Measurements from ENCODE around the gene CHRNB4. TPM values are rescaled to one million over a fixed set of nuclear protein-coding genes. Genes with fewer than 3 reads are reported as not detected.

The CHRNB4 gene
- total RNA-seq, 4 donors from 2014 or later = not detected

DNA sequence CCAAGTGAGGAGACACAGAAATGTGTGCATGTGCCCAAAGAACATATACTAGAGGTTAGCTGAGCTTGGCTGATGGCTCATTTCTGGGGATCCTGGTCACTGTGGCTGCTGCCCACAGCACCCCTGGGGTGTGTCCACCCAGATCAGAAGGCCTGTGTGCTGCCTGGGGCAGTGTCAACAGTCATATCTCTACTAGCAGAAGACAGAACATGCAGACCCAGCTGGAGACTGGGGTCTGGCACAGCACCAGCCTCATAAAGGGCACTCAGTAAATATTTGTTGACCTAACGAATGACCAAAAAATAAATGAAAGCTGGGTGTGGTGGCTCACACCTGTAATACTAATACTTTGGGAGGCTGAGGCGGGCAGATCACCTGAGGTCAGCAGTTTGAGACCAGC, 36.6 kb downstream of the CHRNB4 start:
- H3K4me1 ChIP-seq = no peaks in the 10 kb centered on the region
- no peaks in the 10 kb centered on the region for H3K27me3 ChIP-seq
- WGBS, 2 donors = 88 to 97% methylated on average over 2 of the region's 2 CpGs
- no peak for TF ChIP-seq CTCF (IDR thresholded peaks at IDR 0.05)
- TF ChIP-seq POLR2A (IDR thresholded peaks at IDR 0.05) = no peak
- DNase-seq = no peak
- no peaks in the 10 kb centered on the region for H3K9me3 ChIP-seq
- no peaks in the 10 kb centered on the region for H3K36me3 ChIP-seq
- no peak overlapping the region for H3K4me3 ChIP-seq (replicated peaks in 1 of 3)
- H3K27ac ChIP-seq = no peak overlapping the region
- intact Hi-C loops (cut with DNase I) = no loop called here

DNA sequence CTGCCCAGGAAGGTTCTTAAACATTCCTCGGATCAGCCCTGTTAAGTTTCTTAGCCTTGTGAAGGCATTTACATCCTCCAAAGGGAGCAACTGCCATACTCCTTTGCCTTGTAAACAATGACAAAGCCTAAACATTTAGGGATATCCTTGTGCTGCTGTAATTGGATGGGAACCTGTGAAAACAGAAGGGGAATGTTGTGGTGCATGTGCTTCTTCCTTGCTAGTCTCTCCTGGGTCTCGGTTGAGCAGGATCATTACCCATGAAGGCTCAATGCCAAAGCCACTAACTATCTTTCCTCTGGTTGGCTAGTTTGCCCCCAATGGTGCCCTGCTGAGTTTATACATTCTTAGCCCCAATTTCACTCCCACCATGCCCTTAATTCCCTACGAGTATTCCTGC, 37.5 kb downstream of the CHRNB4 start:
- no peaks in the 10 kb centered on the region for H3K27me3 ChIP-seq
- H3K4me3 ChIP-seq (replicated peaks in 1 of 3) = no peak overlapping the region

DNA sequence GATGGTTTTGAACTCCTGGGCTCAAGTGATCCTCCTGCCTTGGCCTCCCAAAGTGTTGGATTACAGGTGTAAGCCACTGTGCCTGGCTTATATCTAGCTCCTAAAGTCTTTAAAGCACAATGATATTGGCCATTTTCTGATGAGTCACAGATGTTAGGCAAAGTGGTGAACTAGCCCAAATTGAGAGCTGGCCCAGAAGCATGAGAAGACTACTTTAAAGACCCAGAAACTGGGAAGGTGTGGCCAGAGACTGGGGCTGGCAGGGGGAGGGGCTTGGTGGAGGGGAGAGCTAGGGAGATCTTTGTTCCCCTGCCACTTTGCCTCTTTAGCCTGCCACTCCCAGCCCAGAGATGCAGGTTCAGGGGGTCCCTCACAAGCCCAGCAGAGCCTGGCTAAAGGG, 41.8 kb downstream of the CHRNB4 start:
- intact Hi-C loops (cut with DNase I) = no loop called here
- TF ChIP-seq CTCF (IDR thresholded peaks at IDR 0.05) (no peak), POLR2A (IDR thresholded peaks at IDR 0.05) (no peak)

More for the DNA sequence above, 37.5 kb downstream of the CHRNB4 start:
- no peak for TF ChIP-seq CTCF (IDR thresholded peaks at IDR 0.05)
- TF ChIP-seq POLR2A (IDR thresholded peaks at IDR 0.05) = no peak
- Histone ChIP-seq H3K9me3 (no peaks in the 10 kb centered on the region), H3K36me3 (no peaks in the 10 kb centered on the region), H3K4me1 (no peaks in the 10 kb centered on the region), H3K27ac (no peak overlapping the region)
- 63 to 65% methylated on average over 3 of the region's 3 CpGs for WGBS, 2 donors
- intact Hi-C loops (cut with DNase I) = no loop called here
- no peak for DNase-seq

GRCh38 chr15:78598348-78598747, 42.7 kb downstream of the CHRNB4 start:
- Histone ChIP-seq H3K4me3 (replicated peaks in 1 of 3) (no peak overlapping the region), H3K9me3 (no peaks in the 10 kb centered on the region), H3K4me1 (no peaks in the 10 kb centered on the region), H3K36me3 (no peaks in the 10 kb centered on the region), H3K27me3 (no peaks in the 10 kb centered on the region), H3K27ac (no peak overlapping the region)
- DNase-seq = no peak
- TF ChIP-seq CTCF (IDR thresholded peaks at IDR 0.05) (no peak), POLR2A (IDR thresholded peaks at IDR 0.05) (no peak)
- 53 to 66% methylated on average over 3 of the region's 3 CpGs for WGBS, 2 donors
- intact Hi-C loops (cut with DNase I) = no loop called here

More for the DNA sequence above, 41.8 kb downstream of the CHRNB4 start:
- no peaks in the 10 kb centered on the region for H3K36me3 ChIP-seq
- no peaks in the 10 kb centered on the region for H3K27me3 ChIP-seq
- H3K27ac ChIP-seq = no peak overlapping the region
- no peak overlapping the region for H3K4me3 ChIP-seq (replicated peaks in 1 of 3)
- no peaks in the 10 kb centered on the region for H3K4me1 ChIP-seq
- no peak for DNase-seq
- H3K9me3 ChIP-seq = no peaks in the 10 kb centered on the region

- H3K27me3 ChIP-seq = no peaks in the 10 kb centered on the region
- H3K27ac ChIP-seq = no peak overlapping the region
- no peak for TF ChIP-seq CTCF (IDR thresholded peaks at IDR 0.05)
- no peak for TF ChIP-seq POLR2A (IDR thresholded peaks at IDR 0.05)
- intact Hi-C loops (cut with DNase I) = no loop called here
- H3K36me3 ChIP-seq = no peaks in the 10 kb centered on the region
- DNase-seq = no peak
- no peak overlapping the region for H3K4me3 ChIP-seq (replicated peaks in 1 of 3)
- H3K4me1 ChIP-seq = no peaks in the 10 kb centered on the region
- 88 to 95% methylated on average over 1 of the region's 1 CpG for WGBS, 2 donors
- H3K9me3 ChIP-seq = no peaks in the 10 kb centered on the region
Observed at GRCh38 chr15:78597583-78597982, 43.4 kb downstream of the CHRNB4 start.

All from thyroid gland (tissue), 4 donors.